HG02840 (cell line): ENCODE data around the gene LAGE3.

Experiments used
- ATAC-seq: cut with Tn5 transposase; IDR thresholded peaks from one replicate; pipeline ENCODE4 v1.9.1; 2021; ENCODE audit warnings: mild to moderate bottlenecking, moderate library complexity, moderate number of reproducible peaks; ENCODE audit not compliant: unreplicated experiment, low FRiP score

Gene LAGE3

DNA sequence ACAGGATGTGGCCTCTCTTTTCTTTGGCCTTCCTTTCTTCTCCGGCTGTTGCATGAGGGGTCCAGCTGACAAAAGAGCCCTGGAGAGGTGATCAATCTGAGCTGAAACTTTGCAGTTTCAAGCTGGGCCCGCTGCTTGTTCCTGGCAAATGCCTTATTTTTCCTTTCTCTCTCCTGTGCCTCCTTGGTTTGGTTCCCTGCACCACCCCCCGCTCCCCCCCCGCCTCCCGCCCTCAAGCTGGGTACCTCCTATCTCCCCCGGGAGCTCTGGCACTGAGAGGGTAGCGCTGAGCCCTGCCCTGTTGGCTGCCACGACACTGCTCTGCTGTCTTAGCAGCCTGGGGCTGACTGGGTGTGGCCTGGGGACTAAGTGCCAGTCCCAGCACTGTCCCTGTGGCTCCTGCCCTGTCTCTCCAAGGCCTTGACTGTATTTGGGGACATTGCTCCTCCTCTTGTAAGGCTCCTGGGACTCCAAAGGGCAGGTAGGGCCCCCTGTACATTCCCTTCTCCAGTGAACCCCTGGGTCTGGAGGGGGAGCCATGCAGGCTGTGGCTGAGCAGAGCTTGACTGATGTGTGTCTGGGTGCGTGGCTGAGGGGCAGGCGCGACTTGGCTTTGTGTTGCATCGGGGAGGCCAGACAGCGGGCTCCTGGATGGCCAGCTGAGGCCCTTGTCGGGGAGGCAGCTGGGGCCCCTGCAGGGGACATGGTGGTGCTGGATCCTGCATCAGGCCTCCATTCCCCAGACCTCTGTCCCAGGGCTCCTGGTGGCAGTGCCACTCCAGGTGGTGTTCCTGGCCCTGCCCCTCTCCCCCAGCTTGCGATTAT is 19.9 kb downstream of the LAGE3 start:
- ATAC-seq = no peak

DNA sequence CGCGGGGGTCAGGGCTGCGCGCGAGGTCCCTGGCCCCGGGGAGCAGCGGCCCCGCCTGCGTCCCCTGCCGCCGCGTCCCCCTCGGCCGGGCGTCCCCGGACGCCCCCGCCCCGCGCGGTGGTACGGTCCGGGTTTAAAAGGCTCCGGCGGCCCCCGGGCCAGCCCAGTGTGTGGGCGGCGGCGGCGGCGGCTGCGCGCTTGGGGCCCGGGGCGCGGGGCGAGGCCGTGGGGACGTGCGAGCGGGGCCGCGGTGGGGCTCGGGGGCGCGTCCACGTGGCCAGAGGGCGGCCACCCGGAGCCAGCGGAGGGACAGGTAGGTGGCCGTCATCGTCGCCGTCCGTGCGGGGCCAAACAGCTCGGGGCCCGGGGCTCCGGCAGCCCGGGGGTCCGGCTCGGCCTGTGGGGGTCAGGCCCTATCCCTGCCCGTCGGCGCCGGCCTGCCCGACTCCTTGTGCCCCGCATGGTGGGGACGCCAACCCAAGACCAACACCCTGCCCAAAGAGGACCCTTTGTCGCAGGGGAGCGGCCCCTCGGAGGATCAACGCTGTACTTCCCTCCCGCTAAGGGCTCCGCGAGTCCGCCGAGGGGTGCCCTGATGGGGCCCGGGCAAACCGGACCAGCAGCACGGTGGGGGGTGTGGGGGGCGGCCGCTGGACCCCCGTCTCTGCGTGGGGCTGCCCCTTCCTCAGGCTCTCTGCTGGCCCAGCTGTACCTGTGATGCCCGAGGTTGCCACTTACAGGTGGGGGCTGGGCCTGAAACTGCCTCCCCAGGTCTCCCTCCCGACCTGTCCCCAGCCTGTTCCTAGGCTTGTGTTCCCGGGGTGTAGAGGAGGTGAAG is 20.7 kb downstream of the LAGE3 start, which contains the start of gene PLXNA3:
Gene PLXNA3 (plus strand): TSS at position 166 of the 838 bp plus-strand sequence. CDS start 1,903 bp downstream, outside the sequence.
- peak; percentile 54 for ATAC-seq

DNA sequence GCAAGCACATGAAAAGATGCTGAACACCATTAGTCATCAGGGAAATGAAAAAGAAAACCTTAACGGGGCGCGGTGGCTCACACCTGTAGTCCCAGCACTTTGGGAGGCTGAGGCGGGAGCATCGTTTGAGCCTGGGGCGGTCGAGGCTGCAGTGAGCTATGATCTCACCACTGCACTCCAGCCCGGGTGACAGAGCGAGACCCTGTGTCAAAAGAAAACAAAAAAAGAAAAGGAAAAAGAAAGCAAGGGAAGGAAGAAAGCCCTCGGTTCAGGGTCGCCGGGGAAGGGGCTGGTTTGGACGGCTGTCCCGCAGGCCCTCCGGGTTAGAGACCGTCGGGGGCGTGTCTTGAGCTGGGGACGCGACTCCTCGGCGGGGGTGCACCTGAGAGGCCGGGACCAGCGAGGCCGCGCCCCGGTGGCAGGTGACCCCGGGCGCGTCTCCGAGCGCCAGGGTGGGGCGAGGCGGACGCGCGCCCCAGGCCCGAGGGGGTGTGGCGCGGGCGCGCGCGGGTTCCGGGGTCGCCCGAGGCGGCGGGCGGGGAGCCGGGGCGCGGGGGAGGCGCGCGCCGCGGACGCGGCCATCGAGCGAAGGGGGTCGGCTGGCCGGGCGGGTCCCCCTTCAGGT is 21.5 kb downstream of the LAGE3 start:
- ATAC-seq = peak; percentile 46

DNA sequence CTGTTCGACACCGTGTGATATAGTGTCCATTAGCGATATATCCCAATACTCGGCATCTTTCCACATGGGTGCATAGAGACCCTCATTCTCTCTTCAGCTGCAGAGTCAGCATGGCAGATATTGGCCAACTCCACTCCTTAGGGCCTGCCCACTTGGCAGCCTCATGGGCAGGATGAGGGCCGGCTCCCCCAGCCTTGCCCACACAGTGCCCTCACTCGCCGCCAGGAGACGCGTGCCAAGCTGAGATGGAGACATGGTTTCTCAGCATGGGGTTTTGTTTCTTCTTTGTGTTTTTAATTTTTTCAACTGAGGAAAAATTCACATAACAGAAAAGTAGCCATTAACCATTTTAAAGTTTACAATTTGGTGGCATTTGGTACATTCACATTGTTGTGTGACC is 26.3 kb downstream of the LAGE3 start:
- ATAC-seq = no peak

DNA sequence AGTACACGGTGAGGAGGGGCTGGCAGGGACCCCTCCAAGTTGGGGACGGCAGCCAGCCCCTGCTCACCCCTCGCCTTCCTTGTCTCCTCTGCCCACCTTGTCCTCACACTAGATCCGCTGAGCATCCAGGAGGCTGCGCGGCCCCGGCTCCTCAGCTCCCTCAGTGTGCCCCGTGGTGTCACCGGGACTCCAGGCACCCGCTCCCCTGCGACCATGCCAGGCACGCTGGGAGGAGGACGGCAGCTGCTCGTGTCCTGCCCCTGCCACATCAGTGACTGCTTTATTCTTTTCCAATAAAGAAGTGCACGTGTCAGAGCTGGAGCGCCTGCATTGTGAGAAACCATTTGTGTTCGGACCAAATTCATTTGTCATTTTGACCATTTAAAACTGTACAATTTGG is 28.8 kb downstream of the LAGE3 start:
- ATAC-seq = no peak

DNA sequence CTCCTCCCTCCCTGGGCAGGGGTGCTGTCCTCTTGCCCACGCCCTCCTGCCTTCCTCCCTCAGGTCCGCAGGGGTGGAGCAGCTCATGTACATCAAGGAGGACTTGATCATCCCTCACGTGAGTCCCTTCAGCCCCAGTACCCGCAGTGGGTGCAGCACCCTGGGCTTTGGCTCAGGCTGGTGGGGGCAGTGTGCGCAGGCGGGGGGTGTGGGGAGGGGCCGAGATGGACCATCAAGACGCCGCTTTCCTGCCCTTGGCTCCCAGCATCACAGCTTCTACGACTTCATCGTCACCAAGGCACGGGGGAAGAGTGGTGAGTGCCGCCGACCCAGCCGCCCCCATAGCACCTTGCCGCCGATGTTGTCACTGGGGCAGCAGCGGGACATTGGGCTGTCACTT is 29.5 kb downstream of the LAGE3 start:
- no peak for ATAC-seq

DNA sequence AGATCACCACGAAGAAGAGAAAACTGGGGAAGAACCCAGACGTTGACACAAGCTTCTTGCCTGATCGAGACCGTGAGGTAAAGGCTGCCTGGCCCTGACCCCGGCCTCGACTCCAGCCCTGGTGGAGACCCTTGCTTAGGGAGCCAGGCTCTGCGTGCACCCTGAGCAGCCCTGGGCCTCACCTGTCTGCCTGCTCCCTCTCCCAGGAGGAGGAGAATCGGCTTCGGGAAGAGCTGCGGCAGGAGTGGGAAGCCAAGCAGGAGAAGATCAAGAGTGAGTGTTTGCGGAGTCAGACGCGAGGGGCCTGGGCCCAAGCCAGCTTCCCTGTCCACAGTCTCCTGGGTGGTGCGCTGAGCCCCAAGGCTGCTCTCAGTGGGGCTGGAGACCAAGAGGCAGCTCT is 30.6 kb downstream of the LAGE3 start:
- ATAC-seq = no peak

DNA sequence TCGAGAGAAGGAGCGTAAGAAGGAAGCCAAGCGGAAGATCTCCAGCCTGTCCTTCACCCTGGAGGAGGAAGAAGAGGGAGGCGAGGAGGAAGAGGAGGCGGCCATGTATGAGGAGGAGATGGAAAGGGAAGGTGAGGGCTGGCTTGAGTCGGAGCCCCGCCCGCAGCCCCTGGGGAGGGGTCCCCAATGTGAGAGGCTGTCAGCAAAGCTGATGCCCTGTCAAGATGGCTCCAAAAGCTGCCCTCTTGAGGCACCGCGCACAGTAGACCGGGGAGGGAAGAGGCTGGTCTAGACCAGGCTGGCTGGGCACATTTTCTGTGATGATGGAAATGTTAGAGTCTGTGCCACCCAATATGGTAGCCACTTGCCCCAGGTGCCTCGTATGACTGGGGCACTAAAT is 32.7 kb downstream of the LAGE3 start:
- ATAC-seq = no peak

DNA sequence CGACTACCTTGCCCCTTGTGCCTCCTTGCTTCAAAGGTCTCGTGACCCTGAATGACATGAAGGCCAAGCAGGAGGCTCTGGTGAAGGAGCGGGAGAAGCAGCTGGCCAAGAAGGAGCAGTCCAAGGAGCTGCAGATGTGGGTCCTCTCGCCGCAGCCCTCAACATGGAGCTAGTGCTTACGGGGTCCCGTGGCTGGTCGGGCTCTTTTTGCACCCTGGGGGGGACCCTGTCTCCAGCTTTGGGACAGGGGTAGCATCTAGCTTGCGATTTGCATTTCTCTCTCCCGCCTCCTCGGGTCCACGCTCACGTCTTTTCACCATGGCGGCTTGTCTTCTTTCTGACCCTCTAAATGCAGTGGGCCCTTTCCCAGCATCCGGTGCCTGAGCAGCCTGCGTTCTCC is 33.3 kb downstream of the LAGE3 start:
- ATAC-seq = no peak

DNA sequence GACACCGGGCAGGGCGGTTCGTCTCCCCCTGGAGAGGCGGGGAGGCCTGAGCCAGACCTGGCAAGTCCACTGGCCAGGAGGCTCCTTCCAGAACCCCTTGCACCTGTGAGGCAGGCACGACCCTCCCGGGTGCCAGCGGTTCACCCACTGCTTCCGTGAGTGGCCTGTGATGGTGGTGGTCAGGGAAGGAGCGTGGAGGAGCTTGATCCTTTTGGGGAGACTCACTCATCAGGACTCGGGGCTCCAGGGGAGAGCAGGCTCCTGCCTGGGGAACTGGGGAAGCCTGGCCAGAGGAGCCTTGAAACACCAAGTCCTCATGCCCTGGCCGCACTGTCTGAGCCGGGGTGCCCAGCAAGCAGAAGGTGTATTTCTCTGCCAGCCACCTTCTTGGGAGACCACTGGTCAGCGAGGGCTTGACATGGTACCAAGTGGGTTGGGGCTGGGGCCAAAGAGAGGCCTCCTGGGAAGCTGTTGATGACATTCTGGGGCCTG is 34.3 kb downstream of the LAGE3 start:
- ATAC-seq = no peak

DNA sequence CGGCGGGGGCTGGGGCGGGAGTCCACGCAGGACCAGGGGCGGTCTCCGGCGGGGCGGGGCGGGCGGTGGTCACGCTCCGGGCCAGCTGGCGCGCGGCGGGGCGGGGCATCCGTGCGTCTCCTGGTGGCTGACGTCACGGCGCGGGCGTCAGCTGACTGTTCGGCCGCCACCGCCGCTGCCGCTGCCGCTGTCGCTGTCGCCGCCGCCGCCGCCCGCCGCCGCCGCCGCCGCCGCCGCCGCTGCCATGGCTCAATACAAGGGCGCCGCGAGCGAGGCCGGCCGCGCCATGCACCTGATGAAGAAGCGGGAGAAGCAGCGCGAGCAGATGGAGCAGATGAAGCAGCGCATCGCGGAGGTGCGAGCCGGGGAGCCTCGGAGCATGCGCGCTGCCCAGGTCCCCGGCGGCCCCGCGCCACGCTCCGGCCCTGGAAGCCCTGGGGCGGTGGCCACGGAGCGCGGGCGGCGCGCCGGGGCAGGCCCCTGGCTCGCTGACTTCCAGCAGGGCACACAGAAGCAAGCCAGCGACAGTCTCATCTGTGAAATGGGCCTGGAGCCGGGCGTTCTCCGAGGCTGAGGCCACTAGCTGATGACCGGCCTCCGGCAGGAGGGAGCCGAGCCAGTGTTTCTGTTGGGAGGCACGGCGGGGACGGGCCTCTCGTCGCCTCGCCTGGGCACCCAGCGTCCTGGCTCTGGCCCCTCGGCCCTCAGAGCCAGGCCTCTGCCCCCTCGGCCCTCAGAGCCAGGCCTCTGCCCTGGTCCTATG is 34.9 kb downstream of the LAGE3 start, which contains the start of gene FAM50A:
Gene FAM50A (plus strand): TSS at position 150 of the 763 bp plus-strand sequence. CDS start 95 bp downstream, at position 245.
- peak; percentile 55 for ATAC-seq

DNA sequence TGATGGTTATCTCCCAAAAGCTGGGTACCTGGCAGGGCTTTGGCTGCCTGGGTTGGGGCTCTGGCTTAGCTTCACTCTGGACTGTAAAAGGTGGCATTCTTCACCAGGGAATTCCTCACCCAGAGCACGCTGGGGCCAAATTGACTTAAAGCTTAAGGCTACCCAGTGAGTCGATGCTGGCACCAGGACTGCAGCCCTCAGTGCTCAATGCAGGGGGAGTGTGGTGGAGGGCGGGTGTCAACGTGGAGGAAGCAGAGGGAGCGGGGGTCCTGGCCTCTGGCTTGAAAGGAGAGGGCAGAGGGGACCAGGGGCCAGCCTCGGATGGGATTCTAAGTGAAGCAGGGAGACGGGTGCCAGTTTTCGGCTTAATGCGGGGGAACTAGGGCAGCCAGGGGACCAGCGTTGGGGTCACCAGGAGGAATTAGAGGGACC is 35.6 kb downstream of the LAGE3 start:
- ATAC-seq = no peak

DNA sequence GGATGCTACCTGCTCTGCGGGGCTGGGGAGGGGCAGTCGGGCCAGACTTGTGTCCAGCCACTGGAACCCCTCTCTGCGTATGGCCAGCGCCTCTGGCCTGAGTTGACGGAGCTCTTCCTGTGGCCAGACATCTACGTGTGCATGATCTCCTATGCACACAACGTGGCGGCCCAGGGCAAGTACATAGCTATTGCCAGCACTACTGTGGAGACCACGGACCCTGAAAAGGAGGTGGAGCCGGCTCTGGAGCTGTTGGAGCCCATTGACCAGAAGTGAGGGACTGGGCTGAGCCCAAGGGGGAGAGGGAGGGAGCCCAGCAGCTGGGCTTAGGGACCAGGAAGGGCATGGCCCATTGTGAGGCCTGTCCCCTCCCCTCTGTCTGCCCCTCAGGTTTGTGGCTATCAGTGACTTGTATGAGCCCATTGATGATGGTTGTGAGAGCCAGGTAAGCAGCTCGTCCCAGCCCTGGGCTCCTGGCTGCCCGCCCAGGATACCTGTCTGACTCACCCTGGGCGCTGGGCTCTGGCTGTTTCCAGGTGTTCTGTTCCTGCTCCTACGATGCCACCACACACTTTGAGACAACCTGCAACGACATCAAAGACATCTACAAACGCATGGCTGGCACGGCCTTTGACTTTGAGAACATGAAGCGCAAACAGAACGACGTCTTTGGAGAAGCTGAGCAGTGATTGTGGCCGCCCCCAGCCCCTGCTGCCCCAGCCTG is 36.9 kb downstream of the LAGE3 start:
- ATAC-seq = no peak

DNA sequence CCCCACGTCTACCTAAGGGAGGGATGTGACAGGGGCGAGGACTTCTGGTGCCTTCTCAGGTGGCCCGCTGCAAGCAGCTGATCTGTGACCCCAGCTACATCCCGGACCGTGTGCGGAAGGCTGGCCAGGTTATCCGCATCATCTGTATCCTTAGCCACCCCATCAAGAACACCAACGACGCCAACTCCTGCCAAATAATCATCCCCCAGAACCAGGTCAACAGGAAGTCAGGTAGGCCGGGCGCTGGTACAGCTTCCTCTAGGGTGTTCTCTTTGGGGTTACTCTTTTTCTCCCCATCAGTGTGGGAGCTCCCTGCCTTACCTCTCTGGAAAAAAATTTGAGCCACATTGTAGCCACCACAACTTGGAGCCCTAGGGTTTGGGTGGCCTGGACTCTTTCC is 37.5 kb downstream of the LAGE3 start:
- ATAC-seq = no peak

DNA sequence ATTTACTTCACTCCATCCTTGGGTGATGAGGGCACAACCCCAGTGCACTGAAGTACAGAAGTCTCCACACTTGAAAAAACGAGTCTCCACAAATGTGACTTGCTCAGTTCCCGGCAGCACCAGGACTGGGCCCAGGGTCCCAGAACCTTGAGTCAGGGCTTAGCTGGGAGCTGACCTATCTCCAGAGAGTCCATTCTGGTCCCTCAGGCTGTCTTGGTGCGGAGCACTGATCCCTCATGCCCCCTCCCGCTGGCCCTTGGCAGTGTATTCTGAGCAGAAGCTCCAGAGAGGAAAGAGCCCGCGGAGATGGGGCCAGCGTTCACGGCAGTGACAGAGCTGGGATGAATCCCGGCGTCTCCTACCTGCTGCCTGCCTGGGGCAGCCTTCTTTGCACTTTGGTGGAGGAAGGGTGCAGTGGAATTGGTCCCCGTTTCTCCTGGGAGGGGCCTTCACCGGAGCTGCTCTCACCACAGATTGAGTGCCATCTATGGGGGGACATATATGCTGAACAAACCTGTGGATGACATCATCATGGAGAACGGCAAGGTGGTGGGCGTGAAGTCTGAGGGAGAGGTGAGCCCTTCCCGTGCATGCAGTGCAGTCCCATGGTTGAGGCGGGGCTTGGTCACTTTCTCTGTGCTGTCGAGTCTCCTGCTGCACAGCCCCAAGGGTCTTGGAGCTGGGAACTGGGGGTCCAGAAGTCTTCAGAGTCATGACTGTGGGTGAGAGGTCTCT is 38.3 kb downstream of the LAGE3 start:
- ATAC-seq = no peak

DNA sequence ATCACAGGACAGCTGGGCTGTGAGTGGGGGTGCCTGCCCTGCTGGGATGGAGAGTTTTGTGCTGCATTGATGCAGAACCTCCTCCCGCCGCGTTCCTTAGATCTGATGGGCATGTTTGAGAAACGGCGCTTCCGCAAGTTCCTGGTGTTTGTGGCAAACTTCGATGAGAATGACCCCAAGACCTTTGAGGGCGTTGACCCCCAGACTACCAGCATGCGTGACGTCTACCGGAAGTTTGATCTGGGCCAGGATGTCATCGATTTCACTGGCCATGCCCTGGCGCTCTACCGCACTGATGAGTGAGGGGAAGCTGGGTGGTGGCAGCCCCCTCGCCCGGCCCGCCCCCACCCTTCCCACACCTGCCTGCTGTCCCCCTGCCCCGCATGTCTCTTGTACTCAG is 39.2 kb downstream of the LAGE3 start:
- no peak for ATAC-seq

DNA sequence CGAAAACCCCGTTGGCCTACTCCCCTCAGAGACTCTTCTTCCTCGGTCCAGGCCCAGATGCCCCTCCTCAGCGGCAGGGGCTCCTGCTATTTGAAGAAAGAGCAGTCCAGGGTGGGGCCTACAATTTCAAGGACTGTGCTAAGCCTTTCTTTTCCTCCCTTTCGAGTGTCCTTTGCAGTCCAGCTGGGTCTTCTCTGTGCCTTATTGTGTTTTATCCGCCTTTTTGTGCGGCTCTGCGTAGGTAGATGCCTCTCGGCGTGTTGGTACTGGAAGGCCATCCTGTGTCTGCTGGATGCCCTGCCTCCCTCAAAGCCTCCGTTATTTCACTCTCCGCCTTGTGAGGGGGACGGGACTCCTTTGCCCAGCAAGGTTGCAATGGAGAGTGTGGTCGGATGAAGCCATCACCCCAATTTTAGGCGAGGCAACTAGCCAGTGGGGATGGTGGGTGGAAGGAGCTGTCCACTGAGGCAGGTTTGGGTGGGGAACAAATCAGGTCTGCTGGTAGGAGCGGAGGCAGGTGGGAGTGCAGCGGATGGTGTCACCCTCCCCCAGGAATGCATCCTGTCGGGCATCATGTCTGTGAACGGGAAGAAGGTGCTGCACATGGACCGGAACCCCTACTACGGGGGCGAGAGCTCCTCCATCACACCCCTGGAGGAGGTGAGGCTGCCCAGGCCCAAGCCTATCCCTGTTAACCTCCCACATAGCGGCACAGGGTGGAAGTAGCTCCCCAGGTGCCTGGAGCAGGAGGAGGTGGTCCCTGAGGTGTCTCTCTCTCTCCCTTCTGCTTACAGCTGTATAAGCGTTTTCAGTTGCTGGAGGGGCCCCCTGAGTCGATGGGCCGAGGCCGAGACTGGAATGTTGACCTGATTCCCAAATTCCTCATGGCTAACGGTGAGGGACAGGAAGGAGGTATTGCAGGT is 40.8 kb downstream of the LAGE3 start:
- ATAC-seq = no peak
